Omental fat pad (tissue), 4 donors: ENCODE data around the gene CCR6. TPM values are rescaled to one million over a fixed set of nuclear protein-coding genes. Genes with fewer than 3 reads are reported as not detected.
"Not testable (repeated sequence)": the region's sequence is repeated elsewhere in the genome, so short reads cannot be mapped to it uniquely, and the experiment has no call there.

Experiments
- ATAC-seq: fragments of 150-250 bp; one replicate; pipeline ENCODE4 v1.9.1; 2016; ENCODE audit warnings: mild to moderate bottlenecking, moderate library complexity; ENCODE audit not compliant: low FRiP score
- DNase-seq: peaks from one replicate; pipeline ENCODE4 v3.0.0-alpha.2; 2019; ENCODE audit warnings: low spot score
- CTCF ChIP-seq, 3 donors: fragments of 450-650 bp; IDR thresholded peaks; one replicate each; pipeline ENCODE4 v1.5.1; 2016 to 2017; ENCODE audit warnings: antibody characterized with exemption in 3 of 3, mild to moderate bottlenecking in 3 of 3, moderate library complexity in 2 of 3
- total RNA-seq, 4 donors: library from RNA; depleted of rRNA; stranded (reverse); fragments of >200 nt; gene quantifications; one replicate each; pipeline ENCODE4 v1.1.0, GENCODE V29; 2016

Gene CCR6
- total RNA-seq = 1 to 10 TPM in 2 of 4 donors, under 1 TPM in 1, not detected in 1; 0.36 to 1.1 (median 1.1) TPM

- TF ChIP-seq CTCF (IDR thresholded peaks at IDR 0.05) = no peak
- ATAC-seq = no peak
These were observed at the start of gene CCR6 for GRCh38 chr6:167122827-167123657. Gene CCR6, plus strand, starts transcription at chr6:167123096. Its CDS starts 13,039 bp downstream, at chr6:167136135.

DNA sequence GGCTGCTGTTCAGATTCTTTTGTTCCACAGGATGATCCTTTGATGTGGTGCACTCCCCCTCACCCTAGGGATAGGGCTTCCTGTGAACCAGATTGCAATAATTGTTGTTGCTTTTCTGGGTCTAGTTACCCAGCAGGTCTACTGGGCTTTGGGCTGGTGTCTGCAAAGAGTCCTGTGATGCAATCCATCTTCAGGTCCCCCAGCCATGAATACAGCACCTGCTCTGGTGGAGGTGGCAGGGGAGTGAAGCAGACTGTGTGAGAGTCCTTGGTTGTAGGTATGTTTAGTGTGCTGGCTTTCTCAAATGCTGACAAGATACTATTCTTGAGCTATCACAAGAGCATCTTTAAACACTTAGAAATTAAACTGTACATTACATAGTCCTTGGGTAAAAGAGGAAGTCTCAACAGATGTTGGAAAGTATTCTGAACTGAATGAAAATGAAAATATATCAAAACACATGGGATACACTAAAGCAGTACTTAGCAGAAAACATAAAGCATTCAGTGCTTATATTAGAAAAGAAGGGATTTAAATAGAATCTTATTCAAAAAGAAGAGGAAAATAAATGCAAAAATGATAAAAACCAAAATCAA, 49.1 kb upstream of the CCR6 start:
- TF ChIP-seq CTCF (IDR thresholded peaks at IDR 0.05) = no peak
- ATAC-seq (no peak), DNase-seq (no peak)

More at GRCh38 chr6:167122827-167123657, at the start of gene CCR6:
- no peak for DNase-seq

GRCh38 chr6:167077241-167077932, 45.5 kb upstream of the CCR6 start:
- TF ChIP-seq CTCF (IDR thresholded peaks at IDR 0.05) = no peak
- no peak for ATAC-seq
- no peak for DNase-seq

DNA sequence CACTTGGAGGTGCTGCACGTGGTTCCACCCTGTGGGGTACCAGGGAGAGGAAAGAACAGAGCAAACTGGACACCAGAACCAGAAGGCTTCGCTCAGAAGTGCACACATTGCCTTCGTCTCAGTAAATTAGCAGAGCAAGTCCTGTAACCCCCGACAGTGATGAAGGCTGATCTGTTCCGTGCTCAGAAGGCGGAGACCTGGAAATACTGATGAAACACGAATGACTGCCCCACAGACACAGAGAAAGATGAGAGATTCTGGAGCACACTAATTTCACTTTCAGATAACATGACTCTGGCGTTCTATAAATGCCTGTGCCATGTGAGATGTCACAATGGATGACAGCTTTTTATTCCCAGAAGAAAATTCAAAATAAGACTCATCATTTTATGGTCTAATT, 44.2 kb upstream of the CCR6 start:
- ATAC-seq (no peak), DNase-seq (no peak)
- TF ChIP-seq CTCF (IDR thresholded peaks at IDR 0.05) = no peak

- no peak for TF ChIP-seq CTCF (IDR thresholded peaks at IDR 0.05)
- ATAC-seq = no peak
- DNase-seq = no peak
These were observed 43.0 kb upstream of the CCR6 start for GRCh38 chr6:167079853-167080297.

GRCh38 chr6:167087857-167088354, 35.0 kb upstream of the CCR6 start:
- DNase-seq = no peak
- no peak for TF ChIP-seq CTCF (IDR thresholded peaks at IDR 0.05)
- no peak for ATAC-seq

DNA sequence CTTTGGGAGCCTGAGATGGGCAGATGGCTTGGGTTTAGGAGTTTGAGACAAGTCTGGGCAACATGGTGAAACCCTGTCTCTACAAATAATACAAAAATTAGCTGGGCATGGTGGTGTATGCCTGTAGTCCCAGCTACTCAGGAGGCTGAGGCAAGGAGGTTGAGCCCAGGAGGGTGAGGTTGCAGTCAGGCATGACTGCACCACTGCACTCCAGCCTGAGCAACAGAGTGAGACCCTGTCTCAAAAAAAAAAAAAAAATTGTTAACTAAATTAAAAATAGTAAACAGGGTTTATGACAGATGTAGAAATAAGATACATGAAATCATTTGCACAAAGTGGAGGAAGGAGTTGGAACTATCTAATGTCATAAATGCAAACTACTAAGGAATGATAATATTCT, 34.2 kb upstream of the CCR6 start:
- ATAC-seq, DNase-seq: not testable (repeated sequence)
